ENCODE data around the gene FERD3L. TPM values are rescaled to one million over a fixed set of nuclear protein-coding genes. Genes with fewer than 3 reads are reported as not detected.

FERD3L gene
- total RNA-seq, 2 experiments from 2014 or later = not detected

GRCh38 chr7:19178595-19178994, 33.4 kb upstream of the FERD3L start:
- H2AFZ ChIP-seq (ENCODE audit: low read length) = no peak overlapping the region
- no peak overlapping the region for H3K4me3 ChIP-seq (ENCODE audit: low read depth, low read length, poor library complexity, severe bottlenecking)
- no peaks in the 10 kb centered on the region for H3K4me1 ChIP-seq (ENCODE audit: insufficient read depth, low read length, poor library complexity, severe bottlenecking)
- CTCF ChIA-PET (ENCODE audit: unreplicated experiment) = no interaction called here
- TF ChIP-seq EZH2phosphoT487 (IDR thresholded peaks at IDR 0.05; ENCODE audit: borderline replicate concordance, low read depth, low read length) (no peak), CTCF (conservative IDR thresholded peaks at IDR 0.05; ENCODE audit: low read length) (no peak)
- DNase-seq (ENCODE audit: low spot score) = no peak
- intact Hi-C loops (cut with micrococcal nuclease; ENCODE audit: unreplicated experiment) = no loop called here
- H3K36me3 ChIP-seq (ENCODE audit: insufficient read depth, low read length) = no peaks in the 10 kb centered on the region
- no peaks in the 10 kb centered on the region for H4K20me1 ChIP-seq (ENCODE audit: insufficient read depth, low read length)
- H3K9me2 ChIP-seq (ENCODE audit: insufficient read depth, low read length) = no peaks in the 10 kb centered on the region
- POLR2A ChIA-PET = no interaction called here
- H3K4me2 ChIP-seq (ENCODE audit: low read length) = no peak overlapping the region
- BruUV-seq (replicated peaks) = no TSS peak
- H3K79me2 ChIP-seq (ENCODE audit: insufficient read depth, low read depth, low read length) = no peaks in the 10 kb centered on the region
- no peak overlapping the region for H3K27ac ChIP-seq (ENCODE audit: low read depth, low read length, poor library complexity, severe bottlenecking)
- no peaks in the 10 kb centered on the region for H3K9me3 ChIP-seq (ENCODE audit: low read length)

GRCh38 chr7:19177269-19177668, 32.0 kb upstream of the FERD3L start:
- DNase-seq (ENCODE audit: low spot score) = no peak
- CTCF ChIA-PET (ENCODE audit: unreplicated experiment) = no interaction called here
- Histone ChIP-seq H3K9me3 (ENCODE audit: low read length) (no peaks in the 10 kb centered on the region), H3K27ac (ENCODE audit: low read depth, low read length, poor library complexity, severe bottlenecking) (no peak overlapping the region), H2AFZ (ENCODE audit: low read length) (no peak overlapping the region), H4K20me1 (ENCODE audit: insufficient read depth, low read length) (no peaks in the 10 kb centered on the region), H3K4me1 (ENCODE audit: insufficient read depth, low read length, poor library complexity, severe bottlenecking) (no peaks in the 10 kb centered on the region), H3K4me3 (ENCODE audit: low read depth, low read length, poor library complexity, severe bottlenecking) (no peak overlapping the region), H3K79me2 (ENCODE audit: insufficient read depth, low read depth, low read length) (no peaks in the 10 kb centered on the region), H3K36me3 (ENCODE audit: insufficient read depth, low read length) (no peaks in the 10 kb centered on the region), H3K9me2 (ENCODE audit: insufficient read depth, low read length) (no peaks in the 10 kb centered on the region), H3K4me2 (ENCODE audit: low read length) (no peak overlapping the region)
- intact Hi-C loops (cut with micrococcal nuclease; ENCODE audit: unreplicated experiment) = no loop called here
- BruUV-seq (replicated peaks) = no TSS peak
- no peak for TF ChIP-seq EZH2phosphoT487 (IDR thresholded peaks at IDR 0.05; ENCODE audit: borderline replicate concordance, low read depth, low read length)
- no peak for TF ChIP-seq CTCF (conservative IDR thresholded peaks at IDR 0.05; ENCODE audit: low read length)
- POLR2A ChIA-PET = no interaction called here

GRCh38 chr7:19175241-19175640, 30.0 kb upstream of the FERD3L start:
- no peaks in the 10 kb centered on the region for H3K9me3 ChIP-seq (ENCODE audit: low read length)
- CTCF ChIA-PET (ENCODE audit: unreplicated experiment) = no interaction called here
- no peak overlapping the region for H3K27ac ChIP-seq (ENCODE audit: low read depth, low read length, poor library complexity, severe bottlenecking)
- BruUV-seq (replicated peaks) = no TSS peak
- no peaks in the 10 kb centered on the region for H3K36me3 ChIP-seq (ENCODE audit: insufficient read depth, low read length)
- no peaks in the 10 kb centered on the region for H3K4me1 ChIP-seq (ENCODE audit: insufficient read depth, low read length, poor library complexity, severe bottlenecking)
- H3K4me3 ChIP-seq (ENCODE audit: low read depth, low read length, poor library complexity, severe bottlenecking) = no peak overlapping the region
- no peak for DNase-seq (ENCODE audit: low spot score)
- no peak for TF ChIP-seq EZH2phosphoT487 (IDR thresholded peaks at IDR 0.05; ENCODE audit: borderline replicate concordance, low read depth, low read length)
- no peak for TF ChIP-seq CTCF (conservative IDR thresholded peaks at IDR 0.05; ENCODE audit: low read length)
- no peak overlapping the region for H3K4me2 ChIP-seq (ENCODE audit: low read length)
- H4K20me1 ChIP-seq (ENCODE audit: insufficient read depth, low read length) = no peaks in the 10 kb centered on the region; the same call in 1 of the 2 replicates
- POLR2A ChIA-PET = no interaction called here
- H2AFZ ChIP-seq (ENCODE audit: low read length) = no peak overlapping the region
- intact Hi-C loops (cut with micrococcal nuclease; ENCODE audit: unreplicated experiment) = no loop called here
- H3K79me2 ChIP-seq (ENCODE audit: insufficient read depth, low read depth, low read length) = no peaks in the 10 kb centered on the region
- H3K9me2 ChIP-seq (ENCODE audit: insufficient read depth, low read length) = no peaks in the 10 kb centered on the region
